GM19239 (cell line): ENCODE measurements around the gene OR10G7.

Source experiments
- DNase-seq: peaks from one replicate; pipeline ENCODE4 v3.0.0; 2011; ENCODE audit warnings: low spot score; ENCODE audit not compliant: insufficient read length
- FAIRE-seq: peaks from 2 replicates; lab custom pipeline; 2011; peaks lifted over from hg19 to GRCh38; lab: Jason Lieb, UNC

Gene OR10G7, protein sequence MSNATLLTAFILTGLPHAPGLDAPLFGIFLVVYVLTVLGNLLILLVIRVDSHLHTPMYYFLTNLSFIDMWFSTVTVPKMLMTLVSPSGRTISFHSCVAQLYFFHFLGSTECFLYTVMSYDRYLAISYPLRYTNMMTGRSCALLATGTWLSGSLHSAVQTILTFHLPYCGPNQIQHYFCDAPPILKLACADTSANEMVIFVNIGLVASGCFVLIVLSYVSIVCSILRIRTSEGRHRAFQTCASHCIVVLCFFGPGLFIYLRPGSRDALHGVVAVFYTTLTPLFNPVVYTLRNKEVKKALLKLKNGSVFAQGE

DNA sequence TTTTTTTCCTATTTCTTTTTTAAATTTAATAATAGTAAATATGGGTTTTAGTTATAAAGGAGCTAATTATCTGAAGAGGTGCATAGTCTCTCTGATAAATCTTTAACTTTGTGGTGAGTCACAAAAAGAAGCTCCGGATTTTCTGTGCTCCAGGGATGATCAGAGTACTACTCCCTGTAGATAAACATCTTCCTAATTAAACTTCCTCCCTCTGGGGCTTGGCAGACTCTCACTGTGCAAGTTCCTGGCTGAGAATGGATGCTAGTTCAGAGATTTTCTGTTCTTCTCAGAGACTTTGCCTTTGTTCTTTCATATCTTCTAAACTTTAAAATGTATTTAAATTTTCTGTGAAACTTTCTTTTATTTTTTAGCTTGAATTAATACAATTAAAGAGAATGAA is at the start of gene OR10G7:
TSS of gene OR10G7 (minus strand) at position 72 of the 400 bp plus-strand sequence. CDS start 2,324 bp downstream, outside the sequence.
- no peak for FAIRE-seq
- no peak for DNase-seq

DNA sequence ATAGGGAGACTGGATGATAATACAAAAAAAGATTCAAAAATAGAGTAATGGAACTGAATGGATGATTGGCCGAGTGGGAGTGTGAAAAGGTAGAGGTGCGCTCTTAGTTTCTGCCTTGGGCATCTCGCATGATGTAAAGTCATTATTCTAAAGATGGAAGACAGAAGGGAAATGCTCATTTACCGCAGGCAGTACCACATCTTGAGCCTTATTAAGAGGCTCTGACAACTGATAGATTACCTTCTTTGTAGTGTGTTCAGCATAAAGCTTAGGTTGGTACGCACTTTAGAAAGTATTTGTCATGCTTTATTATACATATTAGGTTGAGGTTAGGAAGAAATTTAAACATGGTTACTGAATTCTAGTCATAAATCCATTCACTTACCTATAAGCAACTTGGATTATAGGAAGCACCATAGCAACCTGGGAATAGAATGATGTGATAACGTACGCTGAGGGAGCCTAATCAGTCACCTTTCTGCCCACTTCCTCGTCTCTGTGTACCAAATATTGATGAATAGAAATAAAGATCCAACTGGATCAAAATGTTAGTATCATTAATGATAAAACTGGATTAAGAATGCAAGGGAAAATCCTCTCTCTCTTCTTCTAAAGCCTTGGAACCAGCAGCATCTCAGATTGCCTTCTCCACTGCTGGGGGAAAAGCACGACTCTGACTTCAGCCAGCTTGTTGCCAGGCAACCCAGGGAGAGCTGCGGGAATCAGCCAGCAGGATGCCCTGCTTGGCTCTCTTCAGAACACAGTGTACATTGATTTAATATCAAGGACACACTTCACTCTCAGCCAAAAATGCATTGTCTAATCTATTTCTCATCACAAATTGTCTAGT is 45.1 kb upstream of the OR10G7 start:
- DNase-seq = no peak
- no peak for FAIRE-seq

DNA sequence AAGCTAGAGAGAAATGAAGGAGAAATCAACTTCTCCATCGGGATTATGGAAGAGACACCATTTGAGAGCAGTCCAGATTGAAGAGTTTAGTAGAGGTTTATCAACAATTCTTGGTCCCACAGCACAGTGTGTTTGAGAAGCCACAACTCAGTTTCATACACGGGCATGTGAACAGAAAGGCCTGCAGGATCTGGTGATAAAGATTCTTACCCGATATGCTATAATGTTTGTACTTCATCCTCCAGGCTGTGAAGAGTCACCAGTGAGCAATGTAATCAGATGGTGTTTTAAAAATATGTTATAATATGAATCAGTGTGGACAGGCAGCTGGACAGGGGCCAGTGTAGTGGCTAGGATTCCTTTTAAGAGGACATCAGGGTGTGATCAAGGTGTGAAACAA is 44.5 kb upstream of the OR10G7 start:
- FAIRE-seq (no peak), DNase-seq (no peak)

DNA sequence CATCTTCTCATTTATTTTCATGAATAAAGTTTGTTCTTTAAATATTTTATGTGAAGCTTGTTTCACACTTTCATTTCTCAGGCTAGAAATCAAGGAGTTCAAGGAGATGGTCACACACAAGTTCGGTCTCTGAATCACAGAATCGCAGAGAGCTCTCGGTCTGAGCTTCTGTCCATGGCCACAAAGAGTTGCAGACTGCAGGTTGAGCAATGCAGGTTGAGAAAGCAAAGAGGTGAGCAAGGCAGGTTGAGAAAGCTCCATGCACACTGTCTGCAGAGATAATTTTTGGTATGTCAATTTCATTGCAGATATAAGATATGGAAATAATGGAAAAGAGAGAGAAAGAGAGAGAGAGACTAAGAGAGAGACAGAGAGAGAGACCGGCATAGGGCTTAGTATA is 41.2 kb upstream of the OR10G7 start:
- FAIRE-seq (no peak), DNase-seq (no peak)

DNA sequence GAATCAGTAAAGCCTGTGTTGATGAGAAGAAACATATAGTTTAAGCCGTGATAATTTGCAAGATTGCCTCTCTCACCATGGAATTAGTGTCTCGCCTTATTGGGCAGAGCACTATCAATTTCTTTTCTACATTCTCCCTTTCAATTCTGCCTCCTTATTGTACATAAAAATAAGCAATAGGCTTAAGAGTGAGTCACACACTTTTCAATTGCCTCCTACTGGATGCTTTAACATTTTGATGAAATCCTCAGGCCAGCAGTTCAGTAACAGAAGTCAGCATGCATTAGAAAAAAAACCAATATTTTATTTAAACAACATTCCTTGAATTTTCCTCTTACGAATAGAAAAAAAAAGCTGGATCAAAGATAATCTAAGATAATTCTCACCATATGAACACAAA is 40.4 kb upstream of the OR10G7 start:
- FAIRE-seq (no peak), DNase-seq (no peak)

DNA sequence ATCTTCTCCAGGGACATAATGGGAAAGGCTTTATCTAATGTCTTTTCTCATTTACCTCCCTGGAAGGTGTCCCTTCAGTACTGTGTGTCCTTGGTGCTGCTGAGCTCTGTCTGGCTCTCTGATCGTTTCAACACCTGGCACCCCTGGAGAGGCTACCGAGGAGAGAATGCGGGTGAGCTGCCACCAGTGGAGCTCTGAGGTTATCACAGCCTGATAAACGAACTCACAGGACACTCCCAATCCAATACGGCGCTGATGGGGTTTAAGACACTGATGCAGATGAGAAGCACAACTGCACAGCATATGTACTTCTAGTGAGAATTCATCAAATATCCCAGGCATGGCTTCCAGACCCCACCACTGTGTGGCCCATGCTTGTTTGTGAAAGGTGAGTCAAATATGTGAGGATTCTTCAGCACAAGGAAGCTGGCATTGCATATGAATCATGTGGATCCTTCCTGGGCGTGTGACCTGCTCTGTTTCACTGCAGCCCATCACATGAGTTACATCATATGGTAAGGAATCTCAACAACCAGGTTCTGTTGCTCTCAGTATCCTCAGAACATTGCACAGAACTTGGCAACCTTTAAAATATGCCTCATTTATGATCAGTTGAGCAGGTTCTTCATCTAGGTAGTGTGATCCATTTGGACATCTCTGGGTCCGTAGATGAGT is 39.3 kb upstream of the OR10G7 start:
- DNase-seq (no peak), FAIRE-seq (no peak)

DNA sequence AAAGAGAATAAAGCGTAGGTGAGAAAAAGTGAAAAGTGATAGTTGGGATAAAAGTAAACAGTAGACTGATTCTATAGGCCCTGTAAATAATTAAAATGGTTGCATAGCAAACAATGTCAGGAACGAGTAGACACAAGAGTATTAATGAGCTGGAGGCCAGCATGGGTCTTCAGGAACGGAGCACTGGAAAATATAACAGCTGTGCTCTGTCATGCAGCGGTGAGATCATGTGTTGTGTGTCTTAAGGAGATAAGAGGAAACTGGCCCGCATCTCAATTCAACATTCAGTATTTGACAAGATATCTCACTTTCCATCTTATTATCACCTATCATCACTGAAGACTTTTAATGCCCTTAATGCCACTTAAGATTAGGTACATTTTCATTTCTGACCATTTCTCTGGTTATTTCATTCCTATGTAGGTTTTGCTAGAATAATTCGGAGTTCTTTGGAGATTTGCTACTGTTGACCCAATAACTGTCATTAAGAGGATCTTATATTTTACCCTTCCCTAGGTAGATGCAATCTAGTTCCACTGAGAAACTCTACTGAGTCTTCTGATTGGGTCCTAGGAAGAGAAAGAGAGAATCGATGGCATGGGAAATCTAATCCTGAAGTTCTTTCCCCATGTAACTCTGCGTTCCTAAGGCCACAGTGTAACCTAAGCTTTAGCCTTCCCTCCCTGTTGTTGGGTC is 38.7 kb upstream of the OR10G7 start:
- FAIRE-seq (no peak), DNase-seq (no peak)

DNA sequence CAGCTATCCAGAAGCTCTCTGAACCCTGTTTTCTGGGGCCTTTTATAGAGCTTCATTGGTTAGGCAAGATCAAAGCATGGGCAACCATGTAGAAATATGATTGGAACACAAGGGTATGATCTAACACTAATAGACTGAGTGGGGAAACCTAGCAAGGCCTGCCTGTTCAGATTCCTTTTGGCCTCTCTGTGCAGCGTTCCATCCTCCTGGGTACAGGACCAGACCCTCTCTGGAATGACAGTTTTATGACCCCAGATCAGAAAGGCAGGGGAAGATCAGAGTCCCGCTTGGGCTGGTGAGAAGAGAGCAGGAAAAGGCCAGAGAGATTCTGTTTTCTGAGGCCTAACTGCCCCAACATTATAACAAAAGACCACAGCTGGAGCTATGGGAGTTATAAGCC is 37.5 kb upstream of the OR10G7 start:
- FAIRE-seq (no peak), DNase-seq (no peak)

DNA sequence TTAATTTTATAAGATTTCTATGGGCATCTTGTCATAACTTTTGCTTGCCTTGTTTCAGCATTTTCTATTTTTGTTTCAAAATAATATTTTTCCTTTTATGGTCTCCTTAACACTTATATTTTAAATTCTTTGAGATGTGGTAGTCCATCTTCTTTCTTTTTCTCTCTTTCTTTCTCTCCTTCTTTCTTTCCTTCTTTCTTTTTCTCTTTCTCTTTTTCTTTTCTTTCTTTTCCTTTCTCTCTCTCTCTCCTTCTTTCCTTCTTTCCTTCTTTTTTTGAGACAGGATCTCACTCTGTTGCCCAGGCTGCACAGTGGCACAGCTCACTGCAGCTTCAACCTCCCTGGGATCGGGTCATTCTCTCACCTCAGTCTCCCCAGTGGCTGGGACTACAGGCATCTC is 36.1 kb upstream of the OR10G7 start:
- FAIRE-seq = no peak
- DNase-seq = no peak

DNA sequence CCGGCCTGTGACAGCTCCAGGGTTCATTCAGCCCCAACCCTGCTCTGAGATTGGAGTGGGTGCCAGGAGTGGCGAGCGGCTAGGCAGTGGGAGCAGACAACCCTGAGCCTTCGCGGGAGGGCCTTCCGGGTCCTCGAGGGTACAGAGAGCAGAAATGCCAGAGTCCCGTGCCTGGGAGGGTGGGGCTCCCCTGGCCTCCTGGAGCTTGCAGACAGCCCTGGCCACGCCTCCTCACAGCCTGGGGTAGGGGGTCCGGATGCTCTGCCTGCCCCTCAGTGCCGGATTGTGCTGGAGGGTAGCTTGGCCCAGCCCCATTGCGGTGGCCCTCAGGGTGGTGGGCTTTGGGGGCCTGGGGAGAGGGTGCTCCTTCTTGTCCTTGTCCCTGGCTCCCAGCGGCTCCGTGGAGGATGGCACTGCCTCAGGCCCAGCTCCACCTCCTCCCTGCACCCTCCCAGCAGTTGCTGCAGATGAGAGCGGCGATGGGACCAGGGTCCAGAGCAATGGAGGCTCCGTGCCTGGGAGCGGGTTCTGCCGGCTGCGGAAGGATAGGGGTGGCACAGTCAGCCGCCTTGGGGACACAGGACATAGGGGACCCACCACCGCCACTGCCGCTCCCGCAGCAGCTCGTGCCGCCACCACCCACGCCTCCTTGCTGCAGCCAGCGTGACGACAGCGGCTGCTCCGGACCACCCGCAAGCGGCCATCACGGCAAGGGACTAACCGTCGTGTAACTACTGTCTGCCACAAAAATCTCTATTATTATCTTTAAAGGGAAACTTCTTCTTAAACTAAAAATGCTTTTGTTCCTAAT is 34.9 kb upstream of the OR10G7 start:
- FAIRE-seq (no peak), DNase-seq (no peak)

DNA sequence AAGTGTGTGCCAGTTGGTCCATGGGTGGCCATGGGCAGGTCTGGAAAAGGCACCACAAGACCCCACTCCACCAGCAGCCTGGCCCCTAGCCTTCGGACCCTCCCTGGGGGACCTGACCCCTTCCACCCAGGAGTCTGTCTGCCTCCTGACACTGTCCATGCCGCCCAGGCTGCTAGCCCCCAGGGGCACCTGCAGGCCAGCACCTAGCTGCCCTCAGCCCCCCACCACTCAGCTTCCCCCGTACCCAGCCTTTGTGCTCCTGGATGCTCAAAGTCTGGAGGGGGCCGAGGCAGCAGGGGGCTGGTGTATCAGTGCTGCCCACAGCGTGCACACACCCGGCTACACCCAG is 34.3 kb upstream of the OR10G7 start:
- FAIRE-seq = no peak
- no peak for DNase-seq

DNA sequence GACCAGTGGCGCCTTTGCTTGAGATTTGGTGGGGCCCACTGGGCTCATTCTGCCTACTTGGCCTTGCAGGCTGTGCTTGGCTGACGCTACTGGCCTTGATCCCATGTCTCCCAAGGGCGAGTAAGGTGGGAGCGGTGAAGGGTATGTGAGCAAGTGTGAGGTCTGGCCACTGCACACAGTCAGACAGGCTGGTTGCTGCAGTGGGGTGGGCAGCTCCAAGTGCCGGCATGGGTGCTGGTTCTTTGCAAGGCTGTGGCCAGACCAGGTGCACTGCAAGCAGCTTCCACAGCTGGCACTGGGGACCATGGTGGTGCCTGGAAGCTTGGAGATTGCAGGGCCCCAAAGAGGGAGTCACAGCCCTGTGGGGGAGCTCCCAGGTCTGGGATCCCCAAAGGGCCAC is 33.4 kb upstream of the OR10G7 start:
- FAIRE-seq = no peak
- no peak for DNase-seq

DNA sequence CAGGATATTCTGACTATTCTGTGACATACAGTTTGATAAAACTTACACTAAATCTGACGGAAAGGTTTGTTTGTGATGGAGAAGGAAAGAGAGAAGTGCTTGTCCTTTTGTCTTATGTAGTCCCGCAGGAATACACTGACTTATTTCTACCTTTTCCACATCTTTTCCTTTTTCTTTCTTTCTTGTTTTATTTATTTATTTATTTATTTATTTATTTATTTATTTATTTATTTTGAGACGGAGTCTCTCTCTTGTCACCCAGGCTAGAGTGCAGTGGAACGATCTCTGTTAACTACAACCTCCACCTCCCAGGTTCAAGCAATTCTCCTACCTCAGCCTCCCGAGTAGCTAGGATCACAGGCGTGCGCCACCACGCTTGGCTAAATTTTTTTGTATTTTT is 31.0 kb upstream of the OR10G7 start:
- FAIRE-seq (no peak), DNase-seq (no peak)

DNA sequence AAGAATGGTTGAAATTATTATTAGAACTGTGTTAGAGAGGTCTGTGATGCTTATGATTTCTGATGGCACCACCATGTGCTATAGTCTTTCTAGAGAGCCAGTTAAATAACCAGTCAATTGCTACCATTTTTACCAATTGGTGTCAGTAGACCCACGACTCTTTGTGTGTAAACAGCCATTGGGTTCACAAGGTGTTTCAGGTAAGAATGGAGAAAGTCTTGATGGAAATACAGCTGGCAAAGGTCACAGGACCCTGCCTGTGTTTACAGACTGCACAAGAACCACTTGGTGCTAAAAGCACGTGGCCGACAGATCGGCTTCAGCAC is 30.5 kb upstream of the OR10G7 start:
- DNase-seq = no peak
- FAIRE-seq = no peak

DNA sequence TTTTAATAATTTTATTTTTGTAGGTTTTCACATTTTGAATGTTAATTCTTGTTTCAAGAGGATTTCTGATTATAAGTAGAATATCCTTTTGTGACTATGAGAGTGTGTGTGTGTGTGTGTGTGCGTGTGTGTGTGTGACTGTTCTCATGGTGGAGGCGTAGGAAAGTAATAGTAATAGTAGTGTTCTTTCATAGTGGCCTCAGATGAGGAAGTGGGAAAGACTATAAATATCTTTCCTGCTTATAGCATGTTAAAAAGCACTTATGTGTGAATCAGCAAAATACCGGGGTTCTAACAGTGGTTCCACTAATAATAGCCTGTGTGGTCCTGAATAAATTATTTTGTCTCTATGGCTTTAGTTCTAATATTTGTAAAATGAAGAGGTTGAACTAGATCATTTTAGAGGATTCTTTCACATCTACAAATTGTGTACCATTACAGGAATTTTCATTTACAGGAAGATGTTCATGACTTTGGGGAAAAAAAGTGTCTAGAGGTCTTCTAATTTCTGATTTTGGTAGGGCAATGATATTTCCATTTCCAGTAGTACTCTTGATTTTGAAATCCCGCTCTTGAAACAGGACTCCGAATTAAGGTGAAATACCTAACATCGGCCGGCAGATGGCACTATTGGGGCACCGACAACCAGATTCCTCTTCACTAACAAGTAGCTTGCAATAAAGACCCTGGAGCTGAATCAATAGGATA is 29.9 kb upstream of the OR10G7 start:
- DNase-seq (peak; percentile 28), FAIRE-seq (peak; percentile 89)

DNA sequence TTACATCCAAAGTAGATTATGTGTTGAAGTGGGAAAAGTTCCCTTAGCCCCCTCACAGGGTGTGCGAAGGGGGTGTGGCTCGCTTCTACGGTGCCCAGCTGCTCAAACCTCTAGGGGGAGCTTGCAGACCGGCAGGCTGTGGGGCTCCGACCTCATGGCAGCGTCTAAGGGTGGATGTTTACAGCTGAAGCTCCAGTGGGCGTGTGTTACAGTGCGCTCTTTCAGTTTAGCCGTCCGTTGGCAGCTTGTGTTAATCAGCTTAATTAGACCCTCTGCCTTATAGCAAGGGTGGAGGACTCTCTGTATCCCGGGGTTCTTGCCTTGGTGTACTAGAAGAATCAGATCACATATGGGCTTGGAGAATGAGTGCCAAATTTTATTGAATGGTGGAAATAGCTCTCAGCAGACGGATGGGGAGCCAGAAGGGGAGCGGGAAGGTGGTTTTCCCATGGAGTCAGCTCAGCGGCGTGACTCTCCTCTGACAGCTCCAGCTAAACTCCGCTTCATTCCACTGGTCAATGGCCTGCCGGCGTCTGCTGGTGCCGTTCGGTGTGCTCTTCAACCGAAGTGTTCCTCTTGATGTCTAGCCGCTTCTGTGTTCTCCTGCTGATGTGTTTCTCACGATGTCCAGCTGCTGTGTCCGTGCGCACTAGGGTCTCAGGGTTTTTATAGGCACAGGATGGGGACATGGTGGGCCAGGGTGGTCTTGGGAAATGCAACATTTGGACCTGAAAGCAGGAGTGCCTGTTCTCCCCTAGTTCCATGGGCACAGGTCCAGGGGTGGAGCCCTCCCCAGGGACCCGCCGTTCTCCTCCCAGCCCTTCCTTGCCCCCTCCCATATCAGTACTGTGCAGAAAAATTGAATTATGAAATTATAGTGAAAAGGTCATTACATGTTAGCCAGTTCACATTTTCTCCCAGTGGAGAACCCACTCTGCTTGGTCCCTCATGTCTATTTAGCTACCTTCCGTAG is 28.6 kb upstream of the OR10G7 start:
- FAIRE-seq = peak; percentile 26
- no peak for DNase-seq

DNA sequence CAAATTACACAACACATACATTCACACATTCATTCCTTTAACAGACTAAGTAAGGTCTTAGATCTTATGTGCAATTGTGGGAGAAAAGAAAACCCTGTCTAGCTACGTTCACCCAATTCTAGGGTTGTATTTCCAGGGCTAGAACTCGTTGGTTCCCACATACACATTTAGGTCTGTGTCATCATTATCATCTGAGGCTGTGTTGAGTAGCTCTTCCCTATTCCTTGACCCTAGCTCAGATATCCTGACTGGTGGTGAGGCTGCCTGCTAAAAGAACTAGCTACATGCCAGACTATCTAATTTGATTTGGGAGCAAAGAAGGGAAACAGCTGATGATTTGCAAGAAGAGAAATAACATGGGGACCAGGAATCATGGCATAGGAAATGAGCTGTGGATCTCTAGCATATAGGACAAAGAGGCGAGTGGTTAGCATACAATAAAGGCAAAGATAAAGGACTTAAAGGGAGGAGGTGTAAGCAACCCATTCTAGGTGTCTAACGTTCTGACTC is 27.5 kb upstream of the OR10G7 start:
- no peak for DNase-seq
- FAIRE-seq = no peak

DNA sequence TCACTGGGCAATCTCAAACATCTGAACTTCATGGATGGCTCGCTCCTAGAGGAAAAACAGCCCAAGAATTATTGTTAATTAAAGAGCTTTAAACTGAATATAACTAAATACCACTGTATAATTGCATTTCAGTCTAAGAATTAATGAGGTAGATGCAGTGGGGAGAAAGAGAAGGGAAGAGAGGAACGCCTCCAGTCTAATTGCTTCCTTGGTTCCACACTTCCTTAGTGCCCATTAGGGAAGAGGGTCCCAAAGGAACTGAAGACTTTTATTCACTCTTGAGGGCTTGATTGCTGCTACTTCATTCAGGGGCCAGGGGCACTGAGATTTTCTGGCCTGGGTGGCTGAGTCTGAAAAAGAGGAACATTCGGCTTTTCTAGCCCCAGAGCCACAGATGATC is 11.8 kb upstream of the OR10G7 start:
- DNase-seq (no peak), FAIRE-seq (no peak)
